ENCODE measurements around the gene SGK1.
A peak's percentile ranks its signal among the peaks of the same experiment; 100 is the strongest.
"Not testable (repeated sequence)": the region's sequence is repeated elsewhere in the genome, so short reads cannot be mapped to it uniquely, and the experiment has no call there.

Gene SGK1

GRCh38 chr6:134221250-134221649 lies 96.7 kb downstream of the SGK1 start:
- DNase-seq (ENCODE audit: low spot score): no peak

- no peak for DNase-seq (ENCODE audit: low spot score)
Measured at GRCh38 chr6:134217798-134218140, 100.1 kb downstream of the SGK1 start.

DNA sequence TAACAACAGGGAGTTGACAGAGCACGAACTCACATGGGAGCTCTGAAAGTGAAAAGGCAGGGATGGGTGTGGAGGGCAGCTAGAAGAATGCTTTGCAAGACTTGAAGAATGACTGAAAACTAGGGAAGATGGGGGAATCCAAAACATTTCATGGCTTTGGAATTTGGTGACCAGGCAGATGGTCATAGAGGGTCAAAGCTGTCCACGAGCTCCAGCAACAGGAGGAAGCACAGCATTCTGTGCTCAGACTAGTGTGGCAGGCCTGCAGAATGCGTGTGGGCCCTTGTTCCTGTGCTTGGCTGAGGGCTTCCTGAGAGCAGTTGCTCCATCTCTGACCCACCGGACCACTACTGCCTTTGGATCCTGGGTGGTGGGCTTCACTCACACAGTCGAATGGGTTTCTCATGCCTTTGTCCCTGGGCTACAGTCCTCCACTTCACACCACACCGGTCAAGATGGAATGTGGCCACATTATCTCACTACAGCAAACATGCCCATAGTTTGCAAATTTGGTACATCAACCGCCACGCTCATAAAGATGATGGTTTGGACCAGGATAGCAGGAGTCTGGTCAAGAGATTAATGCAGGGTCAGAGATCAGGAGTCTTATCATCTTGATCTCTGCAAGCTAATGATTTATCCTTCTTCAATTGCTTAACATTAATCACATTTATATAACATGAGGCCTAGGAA lies 100.7 kb downstream of the SGK1 start:
- peak; percentile 72 for DNase-seq (ENCODE audit: low spot score)

DNA sequence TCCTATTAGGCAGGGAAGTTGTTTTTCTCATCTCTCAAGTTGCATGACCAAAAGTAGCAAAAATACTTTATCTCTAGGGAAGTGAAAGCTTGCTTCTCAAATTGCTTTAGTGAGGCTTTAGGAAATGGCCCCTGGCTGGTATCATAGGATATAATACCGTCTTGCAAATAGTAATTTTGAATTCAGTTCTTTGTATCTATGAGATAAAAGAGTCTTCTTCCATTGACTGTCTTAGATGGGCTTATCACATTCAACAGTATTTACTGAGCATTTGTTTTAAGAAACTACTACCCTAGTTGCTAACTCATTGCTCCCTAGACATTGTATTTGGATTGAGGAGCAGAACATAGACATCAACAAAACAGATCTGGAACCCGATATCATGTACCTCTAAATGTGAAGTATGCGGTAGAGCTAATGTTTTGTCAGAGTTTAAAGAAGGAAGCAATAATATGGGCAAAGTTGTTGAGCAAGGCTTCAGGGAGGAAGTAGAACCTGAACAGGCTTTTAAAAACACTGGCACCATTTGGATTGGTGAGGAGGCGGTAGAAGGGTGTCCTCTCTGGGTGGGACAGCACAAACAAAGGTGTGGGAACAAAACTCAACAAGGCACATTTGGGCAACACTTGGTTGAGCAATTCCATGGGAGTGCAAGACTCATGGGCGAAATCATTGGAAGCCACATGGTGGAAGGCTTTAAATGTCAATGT lies 101.5 kb downstream of the SGK1 start:
- no peak for DNase-seq (ENCODE audit: low spot score)

DNA sequence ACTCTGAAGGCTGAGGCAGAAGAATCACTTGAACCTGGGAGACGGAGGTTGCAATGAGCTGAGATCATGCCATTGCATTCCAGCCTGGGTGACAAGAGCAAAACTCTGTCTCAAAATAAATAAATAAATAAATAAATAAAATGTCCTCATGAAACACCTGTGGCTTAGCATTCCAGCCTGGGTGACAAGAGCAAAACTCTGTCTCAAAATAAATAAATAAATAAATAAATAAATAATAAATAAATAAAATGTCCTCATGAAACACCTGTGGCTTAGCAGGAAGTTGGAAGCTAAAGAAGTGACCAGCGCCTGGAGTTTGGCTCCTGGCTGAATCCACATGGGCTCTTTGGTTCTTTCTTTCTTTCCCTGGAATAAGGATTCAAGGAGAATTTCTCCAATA lies 104.5 kb downstream of the SGK1 start:
- DNase-seq (ENCODE audit: low spot score): not testable (repeated sequence)

DNA sequence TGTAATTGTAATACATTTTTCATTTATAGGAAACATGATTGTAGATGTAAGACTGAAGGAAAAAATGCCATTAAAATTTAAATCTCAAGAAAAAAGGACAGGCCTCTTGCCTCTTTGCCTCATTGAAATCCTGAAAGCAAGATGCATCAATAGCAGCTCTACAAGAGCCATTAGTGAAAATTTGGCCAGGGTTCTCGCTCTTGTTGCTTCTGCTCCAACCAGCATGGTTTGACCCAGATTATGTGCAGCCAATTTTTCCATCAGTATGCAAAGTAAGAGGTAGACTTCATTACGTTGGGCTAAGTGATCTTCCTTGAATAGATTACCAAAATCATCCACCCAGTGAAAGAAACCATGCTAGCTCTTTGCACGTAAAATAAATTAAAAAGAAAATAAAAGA lies 106.6 kb downstream of the SGK1 start:
- no peak for DNase-seq (ENCODE audit: low spot score)

GRCh38 chr6:134207421-134207820 lies 110.5 kb downstream of the SGK1 start:
- no peak for DNase-seq (ENCODE audit: low spot score)

DNA sequence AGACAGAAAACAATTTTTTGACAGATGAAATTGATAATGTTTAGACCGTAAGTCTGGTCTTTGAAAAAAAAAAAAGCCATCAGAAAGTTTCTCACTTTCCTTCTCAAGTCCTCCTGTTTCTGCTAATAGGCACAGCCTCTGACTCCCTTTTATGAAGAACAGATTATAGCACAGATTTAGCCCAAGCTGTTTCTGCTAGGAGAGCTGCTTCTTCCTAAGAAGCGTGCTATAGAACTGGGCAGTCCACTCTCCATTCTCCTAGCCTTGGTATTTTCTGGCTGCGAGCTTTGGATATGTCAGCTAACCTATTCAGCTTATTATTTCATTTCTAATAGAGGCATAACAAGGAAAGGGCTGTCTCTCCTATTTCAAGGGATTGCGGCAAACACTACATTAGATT lies 112.5 kb downstream of the SGK1 start:
- DNase-seq (ENCODE audit: low spot score): no peak

- DNase-seq (ENCODE audit: low spot score): not testable (repeated sequence)
Measured at GRCh38 chr6:134204759-134205158, 113.2 kb downstream of the SGK1 start.

GRCh38 chr6:134204031-134204430 lies 113.9 kb downstream of the SGK1 start:
- DNase-seq (ENCODE audit: low spot score): no peak

DNA sequence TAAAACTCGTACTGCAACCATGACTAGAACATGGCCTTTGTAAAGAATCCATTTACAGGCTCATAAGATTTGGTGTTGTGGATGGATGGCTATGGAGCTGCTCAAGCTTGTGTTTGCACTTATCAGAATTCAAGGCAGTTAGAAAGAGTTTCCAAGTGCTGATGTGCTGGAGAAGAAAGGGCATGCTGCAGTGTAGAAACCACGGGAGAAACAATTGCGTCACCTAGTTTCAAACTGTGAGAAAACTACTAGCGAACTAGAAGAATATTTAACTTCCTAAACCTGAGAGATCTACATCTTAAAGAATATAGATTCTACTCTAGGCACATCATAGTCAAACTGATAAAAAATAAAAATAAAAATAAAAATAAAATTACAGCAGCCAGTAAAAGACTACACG lies 116.2 kb downstream of the SGK1 start:
- DNase-seq (ENCODE audit: low spot score): no peak

DNA sequence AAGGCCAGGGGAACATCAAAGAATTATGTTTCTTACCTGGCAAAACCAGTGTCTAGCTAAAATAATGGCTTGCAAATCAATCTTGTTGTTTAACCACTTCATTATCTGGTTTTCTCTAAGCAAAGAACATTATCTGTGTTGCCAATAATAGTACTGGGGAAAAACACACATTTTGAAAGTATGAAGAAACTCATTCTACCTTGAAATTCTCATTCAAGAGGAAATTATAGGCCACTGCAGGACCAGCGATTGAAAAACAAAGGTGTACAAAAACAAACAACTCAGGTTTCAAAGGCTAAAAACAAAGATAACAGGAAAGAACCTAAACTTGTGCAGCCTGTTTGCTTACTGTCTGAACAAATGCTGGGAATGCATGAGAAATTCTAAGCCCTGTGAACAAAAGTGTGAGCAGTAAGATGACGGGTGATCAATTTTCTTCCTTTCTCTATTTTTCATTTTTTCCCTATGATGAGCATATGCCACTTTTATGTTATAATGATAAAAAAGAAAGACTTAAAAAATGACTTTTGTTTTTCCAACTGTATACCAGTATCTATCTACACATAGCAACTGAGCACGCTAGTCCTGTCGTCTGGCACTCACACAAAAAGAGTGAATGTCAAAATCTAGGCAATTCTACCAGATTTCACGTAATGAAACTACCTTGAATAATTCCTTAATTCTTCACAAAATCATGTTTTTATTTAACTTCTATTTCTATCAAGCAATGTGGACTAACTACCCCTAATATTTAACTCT lies 117.9 kb downstream of the SGK1 start:
- DNase-seq (ENCODE audit: low spot score): no peak

DNA sequence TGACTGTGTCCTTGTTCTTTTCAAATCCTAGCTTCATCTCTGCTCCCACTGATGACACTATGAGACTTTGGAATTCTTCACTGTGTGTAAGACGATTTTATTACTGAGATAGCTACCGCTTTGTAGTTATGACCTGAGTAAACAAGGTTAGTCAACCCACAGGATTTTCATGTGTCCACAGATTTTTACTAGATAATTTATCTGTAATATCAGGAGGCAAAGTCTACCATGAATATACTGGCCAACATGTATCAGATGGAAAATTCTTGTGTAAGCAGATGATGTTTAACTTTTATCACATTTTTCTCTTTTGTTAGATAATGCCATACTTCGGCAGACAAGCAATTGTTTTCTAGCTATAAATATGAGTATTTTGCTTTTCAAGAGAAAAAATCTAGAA lies 119.8 kb downstream of the SGK1 start:
- no peak for DNase-seq (ENCODE audit: low spot score)

DNA sequence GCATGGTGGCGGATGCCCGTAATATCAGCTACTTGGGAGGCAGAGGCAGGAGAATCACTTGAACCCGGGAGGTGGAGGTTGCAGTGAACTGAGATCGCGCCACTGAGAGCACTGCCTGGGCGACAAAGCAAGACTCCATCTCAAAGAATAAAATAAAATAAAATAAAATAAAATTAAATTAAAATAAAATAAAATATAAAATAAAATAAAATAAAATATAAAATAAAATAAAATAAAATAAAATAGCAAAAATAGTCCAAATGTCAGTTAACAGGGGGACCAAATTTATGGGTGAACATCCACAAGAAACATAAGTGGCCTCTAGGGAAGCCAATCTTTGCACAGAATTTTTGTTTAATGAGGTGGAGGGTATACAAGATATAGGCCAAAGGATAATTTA lies 120.2 kb downstream of the SGK1 start:
- not testable (repeated sequence) for DNase-seq (ENCODE audit: low spot score)

GRCh38 chr6:134196568-134197193 lies 121.2 kb downstream of the SGK1 start:
- DNase-seq (ENCODE audit: low spot score): no peak

GRCh38 chr6:134195985-134196384 lies 121.9 kb downstream of the SGK1 start:
- DNase-seq (ENCODE audit: low spot score): no peak

GRCh38 chr6:134195164-134195906 lies 122.6 kb downstream of the SGK1 start:
- no peak for DNase-seq (ENCODE audit: low spot score)

DNA sequence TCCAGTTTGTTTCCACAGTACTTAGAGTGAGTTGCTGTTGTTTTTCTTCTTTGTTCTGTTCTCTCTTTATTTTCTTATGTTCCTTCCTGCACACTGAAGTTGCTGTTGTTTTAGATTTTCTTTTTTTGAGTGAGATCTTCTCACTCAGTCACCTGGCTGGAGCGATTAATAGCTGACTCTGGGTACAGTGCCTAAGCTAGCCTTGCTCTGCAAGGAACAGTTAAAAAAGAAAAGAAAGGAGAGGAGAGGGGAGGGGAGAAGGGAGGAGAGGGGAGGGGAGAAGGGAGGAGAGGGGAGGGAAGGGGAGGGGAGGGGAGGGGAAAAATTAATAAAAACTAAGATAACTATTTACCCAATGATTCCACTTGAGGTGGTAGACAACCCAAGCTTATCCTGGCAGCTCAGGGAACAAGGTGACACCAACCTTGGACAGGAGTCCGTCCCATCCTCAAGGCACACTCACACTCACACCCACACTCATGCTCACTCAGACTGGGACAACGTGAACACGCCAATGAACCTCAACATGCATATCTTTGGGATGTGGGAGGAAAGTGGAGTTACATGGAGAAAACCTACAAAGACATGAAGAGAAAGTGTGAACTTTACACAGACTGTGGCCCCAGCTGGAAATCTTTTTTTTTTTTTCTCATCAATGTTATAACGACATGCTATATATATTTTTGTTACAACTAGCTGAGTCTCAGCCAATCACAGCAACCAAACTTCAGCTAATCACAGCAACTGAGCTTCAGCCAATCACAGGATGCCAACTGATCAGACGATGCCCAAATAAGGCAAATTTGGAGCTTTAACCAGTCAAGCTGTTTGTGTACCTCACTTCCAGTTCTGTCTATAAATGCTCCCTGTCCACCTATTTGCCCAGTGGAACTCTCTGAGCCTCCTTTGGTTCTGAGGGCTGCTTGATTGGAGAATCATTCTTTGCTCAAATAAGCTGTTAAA lies 124.1 kb downstream of the SGK1 start:
- no peak for DNase-seq (ENCODE audit: low spot score)

DNA sequence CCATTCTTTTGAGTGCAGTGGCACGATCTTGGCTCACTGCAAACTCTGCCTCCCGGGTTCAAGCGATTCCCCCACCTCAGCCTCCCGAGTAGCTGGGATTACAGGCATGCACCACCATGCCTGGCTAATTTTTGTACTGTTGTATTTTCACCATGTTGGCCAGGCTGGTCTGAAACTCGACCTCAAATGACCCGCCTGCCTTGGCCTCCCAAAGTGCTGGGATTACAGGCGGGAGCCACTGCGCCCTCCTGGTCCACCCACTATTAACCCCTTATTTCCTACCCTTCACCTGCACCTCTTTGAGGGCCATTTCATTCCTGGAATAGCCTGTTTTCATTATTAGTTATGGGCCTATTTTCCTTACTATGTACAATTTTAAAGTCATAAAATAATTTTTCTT lies 125.3 kb downstream of the SGK1 start:
- not testable (repeated sequence) for DNase-seq (ENCODE audit: low spot score)

GRCh38 chr6:134190883-134191282 lies 127.0 kb downstream of the SGK1 start:
- no peak for DNase-seq (ENCODE audit: low spot score)

DNA sequence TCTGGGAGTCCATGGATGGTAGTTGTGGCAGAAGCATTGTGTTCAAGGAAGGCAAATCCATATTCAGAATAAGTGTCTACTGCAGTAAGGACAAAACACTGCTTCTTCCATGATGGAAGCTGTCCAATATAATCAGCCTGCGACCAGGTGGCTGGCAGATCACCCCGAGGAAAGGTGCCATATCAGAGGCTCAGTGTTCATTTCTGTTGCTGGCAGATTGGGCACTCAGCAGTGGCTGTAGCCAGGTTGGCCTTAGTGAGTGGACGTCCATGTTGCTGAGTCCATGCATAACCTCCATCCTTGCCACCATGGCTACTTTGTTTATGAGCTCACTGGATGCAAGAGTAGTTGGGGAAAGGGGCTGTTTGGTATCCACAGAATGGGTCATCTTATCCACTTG lies 130.2 kb downstream of the SGK1 start:
- DNase-seq (ENCODE audit: low spot score): no peak
